Gastrocnemius medialis (tissue), 4 donors: ENCODE results near the gene LRMDA. TPM values are rescaled to one million over a fixed set of nuclear protein-coding genes. Genes with fewer than 3 reads are reported as not detected.

Source experiments
- ATAC-seq, 2 donors: fragments of 150-250 bp; one replicate each; pipeline ENCODE4 v1.9.1; 2016
- DNase-seq, 2 donors: peaks; one replicate each; pipeline ENCODE4 v3.0.0-alpha.2; 2019
- H3K27ac ChIP-seq, 4 donors: fragments of 200-600 bp; sonication (generic); 1 replicate in 1 of 4; 2 replicates in 3 of 4; pipeline ENCODE4 v1.5.1; 2016 to 2018; ENCODE audit warnings: mild to moderate bottlenecking in 2 of 4, moderate library complexity in 1 of 4
- H3K27me3 ChIP-seq, 3 donors: fragments of 200-600 bp; sonication (generic) in 2 of 3; 1 replicate in 1 of 3; 2 replicates in 2 of 3; pipeline versions ENCODE4 v1.5.1 to v1.6.0; 2016 to 2019; ENCODE audit warnings: mild to moderate bottlenecking in 1 of 3, moderate library complexity in 1 of 3
- H3K36me3 ChIP-seq, 2 donors: fragments of 200-600 bp; sonication (generic) in 1 of 2; one replicate each; pipeline ENCODE4 v1.5.1; 2017 to 2018
- H3K4me1 ChIP-seq, 2 donors: fragments of 200-600 bp; sonication (generic) in 1 of 2; one replicate each; pipeline ENCODE4 v1.5.1; 2016 to 2017; ENCODE audit warnings: mild to moderate bottlenecking in 2 of 2
- H3K4me3 ChIP-seq, 4 donors: fragments of 200-600 bp; sonication (generic) in 3 of 4; 1 replicate in 1 of 4; 2 replicates in 3 of 4; pipeline ENCODE4 v1.5.1; 2016 to 2019; ENCODE audit warnings: mild to moderate bottlenecking in 2 of 4
- H3K9me3 ChIP-seq, 3 donors: fragments of 200-600 bp; sonication (generic) in 2 of 3; 1 replicate in 1 of 3; 2 replicates in 2 of 3; pipeline ENCODE4 v1.5.1; 2016 to 2019
- CTCF ChIP-seq, 5 experiments: fragments of 450-650 bp in 3 of 5; fragments of 200-600 bp in 2 of 5; sonication (generic) in 2 of 5; IDR thresholded peaks in 4 of 5; conservative IDR thresholded peaks in 1 of 5; 1 replicate in 4 of 5; 2 replicates in 1 of 5; pipeline ENCODE4 v1.5.1; 2016 to 2019; ENCODE audit warnings: antibody characterized with exemption in 5 of 5, mild to moderate bottlenecking in 3 of 5, moderate library complexity in 3 of 5
- POLR2A ChIP-seq, 2 donors: fragments of 450-650 bp; IDR thresholded peaks; one replicate each; pipeline ENCODE4 v1.6.1; 2017; ENCODE audit warnings: antibody characterized with exemption in 2 of 2, mild to moderate bottlenecking in 2 of 2, moderate library complexity in 2 of 2
- in situ Hi-C, 4 donors: fragments of 200-750 bp; cut with MboI; loops; one replicate each; pipeline versions ENCODE4 v1.15.0 to v1.8.0; 2017; ENCODE audit warnings: low sequenced_read_pairs in 4 of 4
- intact Hi-C: fragments of 100-400 bp; cut with DNase I; formaldehyde crosslinking; loops from one replicate; pipeline ENCODE4 v1.15.1; 2023; ENCODE audit warnings: low total_unique reads
- total RNA-seq, 4 donors: library from RNA; depleted of rRNA; stranded (reverse); fragments of >200 nt; gene quantifications; one replicate each; pipeline versions ENCODE4 v1.1.0 to v1.2.3, GENCODE V29; 2016

The LRMDA gene
- total RNA-seq, 4 donors from 2014 or later, result 0.80 to 4.5 (median 1.4) TPM

- ATAC-seq (no peak), DNase-seq (no peak)
- TF ChIP-seq CTCF (IDR thresholded peaks at IDR 0.05 in 4 of 5, conservative IDR thresholded peaks at IDR 0.05 in 1 of 5), result no peak
- TF ChIP-seq POLR2A (IDR thresholded peaks at IDR 0.05), result no peak
- H3K9me3 ChIP-seq, result no peaks in the 10 kb centered on the region
- no peaks in the 10 kb centered on the region for H3K36me3 ChIP-seq
- H3K27me3 ChIP-seq, result peaks cover 0 to 2% (median 0%) of the 10 kb centered on the region in 3 donors
- no peak overlapping the region for H3K4me3 ChIP-seq
- in situ Hi-C loops, result no loop called here
- no peaks in the 10 kb centered on the region for H3K4me1 ChIP-seq
- H3K27ac ChIP-seq, result no peak overlapping the region
- intact Hi-C loops, result no loop called here
These were observed 271.9 kb downstream of the LRMDA start for GRCh38 chr10:75703191-75703854.

GRCh38 chr10:75705426-75705825, 274.0 kb downstream of the LRMDA start:
- in situ Hi-C loops, result no loop called here

GRCh38 chr10:75707080-75707840, 275.8 kb downstream of the LRMDA start:
- intact Hi-C loops, result no loop called here
- ATAC-seq, result no peak
- no peaks in the 10 kb centered on the region for H3K27me3 ChIP-seq
- H3K4me1 ChIP-seq, result no peaks in the 10 kb centered on the region
- H3K9me3 ChIP-seq, result no peaks in the 10 kb centered on the region
- DNase-seq, result no peak
- H3K4me3 ChIP-seq, result no peak overlapping the region
- in situ Hi-C loops, result no loop called here
- no peaks in the 10 kb centered on the region for H3K36me3 ChIP-seq
- TF ChIP-seq CTCF (IDR thresholded peaks at IDR 0.05 in 4 of 5, conservative IDR thresholded peaks at IDR 0.05 in 1 of 5) (no peak), POLR2A (IDR thresholded peaks at IDR 0.05) (no peak)
- no peak overlapping the region for H3K27ac ChIP-seq

More at GRCh38 chr10:75705426-75705825, 274.0 kb downstream of the LRMDA start:
- no peak for TF ChIP-seq CTCF (IDR thresholded peaks at IDR 0.05 in 4 of 5, conservative IDR thresholded peaks at IDR 0.05 in 1 of 5)
- DNase-seq, result no peak
- Histone ChIP-seq H3K4me3 (no peak overlapping the region), H3K4me1 (no peaks in the 10 kb centered on the region), H3K36me3 (no peaks in the 10 kb centered on the region), H3K27ac (no peak overlapping the region), H3K27me3 (no peaks in the 10 kb centered on the region), H3K9me3 (no peaks in the 10 kb centered on the region)
- intact Hi-C loops, result no loop called here
- no peak for ATAC-seq

GRCh38 chr10:75708060-75708459, 276.6 kb downstream of the LRMDA start:
- DNase-seq (no peak), ATAC-seq (no peak)
- no peak overlapping the region for H3K27ac ChIP-seq
- no peaks in the 10 kb centered on the region for H3K9me3 ChIP-seq
- intact Hi-C loops (no loop called here), in situ Hi-C loops (no loop called here)
- no peak overlapping the region for H3K4me3 ChIP-seq
- no peaks in the 10 kb centered on the region for H3K27me3 ChIP-seq
- no peak for TF ChIP-seq POLR2A (IDR thresholded peaks at IDR 0.05)
- TF ChIP-seq CTCF (IDR thresholded peaks at IDR 0.05 in 4 of 5, conservative IDR thresholded peaks at IDR 0.05 in 1 of 5), result no peak
- H3K4me1 ChIP-seq, result no peaks in the 10 kb centered on the region
- H3K36me3 ChIP-seq, result no peaks in the 10 kb centered on the region
